ENCODE measurements around the gene NHS.

- TF ChIP-seq CTCF (IDR thresholded peaks at IDR 0.05) (no peak), POLR2A (IDR thresholded peaks at IDR 0.05) (no peak)
Observed at GRCh38 chrX:17519358-17519757, 144.4 kb downstream of the NHS start.
